A549 (cell line): Measurements from ENCODE around the gene HS3ST5.

Source experiments
- CEBPB ChIP-seq, 2 experiments: fragments of >200 bp in 1 of 2; sonication (Bioruptor Twin) in 1 of 2; formaldehyde crosslinking in 1 of 2; IDR thresholded peaks; 2 replicates each; pipeline ENCODE4 v1.6.1; 2012 to 2016
- CTCF ChIP-seq: fragments of >200 bp; sonication (Bioruptor Twin); formaldehyde crosslinking; IDR thresholded peaks from 3 replicates; pipeline ENCODE4 v1.5.1; 2016
- EHF ChIP-seq: fragments of 250-450 bp; sonication (Bioruptor Pico); IDR thresholded peaks from 2 replicates; pipeline ENCODE4 v1.5.0; 2020; ENCODE audit warnings: mild to moderate bottlenecking
- HDAC2 ChIP-seq: fragments of 200-600 bp; sonication (generic); IDR thresholded peaks from 2 replicates; pipeline ENCODE4 v1.6.1; 2016
- JUN ChIP-seq, 2 experiments: fragments of >200 bp; sonication (Bioruptor Twin); formaldehyde crosslinking; IDR thresholded peaks; 2 replicates in 1 of 2; 3 replicates in 1 of 2; pipeline ENCODE4 v1.6.1; 2016 to 2017
- MAFK ChIP-seq: fragments of 450-650 bp; IDR thresholded peaks from 2 replicates; pipeline ENCODE4 v1.6.1; 2014; ENCODE audit not compliant: partially characterized antibody
- MAX ChIP-seq: IDR thresholded peaks from 2 replicates; pipeline ENCODE4 v1.6.1; 2012
- NFE2L2 ChIP-seq: fragments of 150-350 bp; conservative IDR thresholded peaks from 2 replicates; pipeline ENCODE4 v1.6.1; 2014; ENCODE audit warnings: low read length
- POLR2A ChIP-seq: IDR thresholded peaks from 2 replicates; pipeline ENCODE4 v1.6.1; 2012; ENCODE audit warnings: mild to moderate bottlenecking, low read length
- RAD21 ChIP-seq, 2 experiments: fragments of >200 bp in 1 of 2; sonication (Bioruptor Twin) in 1 of 2; formaldehyde crosslinking in 1 of 2; IDR thresholded peaks in 1 of 2; conservative IDR thresholded peaks in 1 of 2; 2 replicates in 1 of 2; 3 replicates in 1 of 2; pipeline ENCODE4 v1.6.1; 2012 to 2018; ENCODE audit warnings: inconsistent platforms in 1 of 2
- REST ChIP-seq: fragments of 200-600 bp; sonication (generic); IDR thresholded peaks from 2 replicates; pipeline ENCODE4 v1.6.1; 2016; ENCODE audit warnings: antibody characterized with exemption, mild to moderate bottlenecking, moderate library complexity
- ZSCAN20 ChIP-seq: fragments of 250-450 bp; sonication (Bioruptor Pico); IDR thresholded peaks from 2 replicates; pipeline ENCODE4 v1.8.0; 2022; ENCODE audit warnings: mild to moderate bottlenecking, moderate library complexity

- TF ChIP-seq POLR2A (no peak), CTCF (no peak), ZSCAN20 (CRISPR knock-in tag) (no peak), CEBPB (IDR thresholded peaks at IDR 0.05) (no peak), NFE2L2 (no peak), MAX (no peak), EHF (CRISPR knock-in tag) (no peak), MAFK (no peak), HDAC2 (no peak), REST (no peak), JUN (IDR thresholded peaks at IDR 0.05) (no peak), RAD21 (conservative IDR thresholded peaks at IDR 0.05 in 1 of 2, IDR thresholded peaks at IDR 0.05 in 1 of 2) (no peak)
These were observed 50.4 kb downstream of the HS3ST5 start for GRCh38 chr6:114292431-114292830.
